Cardiac muscle cell (in vitro differentiated cells and primary cell): Measurements from ENCODE around the gene SGK1. TPM values are rescaled to one million over a fixed set of nuclear protein-coding genes. Genes with fewer than 3 reads are reported as not detected.
"Not testable (repeated sequence)": the region's sequence is repeated elsewhere in the genome, so short reads cannot be mapped to it uniquely, and the experiment has no call there.

Source experiments
- DNase-seq, 2 donors: peaks; one replicate each; pipeline versions ENCODE4 v3.0.0 to v3.0.0-alpha.2; 2010 to 2017; ENCODE audit warnings: low read depth in 1 of 2, low spot score in 1 of 2
- H3K27ac ChIP-seq: fragments of 200-600 bp; sonication (generic); 2 replicates; pipeline ENCODE4 v1.5.1; 2016
- H3K27me3 ChIP-seq: fragments of 200-600 bp; sonication (generic); 2 replicates; pipeline ENCODE4 v1.6.0; 2016; ENCODE audit warnings: control low read depth
- H3K36me3 ChIP-seq: fragments of 200-600 bp; sonication (generic); 2 replicates; pipeline ENCODE4 v1.5.1; 2016; ENCODE audit warnings: control low read depth
- H3K4me1 ChIP-seq: fragments of 200-600 bp; sonication (generic); 2 replicates; pipeline ENCODE4 v1.8.1; 2017; ENCODE audit warnings: low read depth, mild to moderate bottlenecking, mixed run types
- H3K4me3 ChIP-seq: fragments of 200-600 bp; sonication (generic); 2 replicates; pipeline ENCODE4 v1.5.1; 2016; ENCODE audit warnings: mild to moderate bottlenecking
- H3K9me3 ChIP-seq: fragments of 200-600 bp; sonication (generic); 2 replicates; pipeline ENCODE4 v1.5.1; 2017; ENCODE audit warnings: low read depth, mild to moderate bottlenecking, control low read depth
- CTCF ChIP-seq: IDR thresholded peaks from 2 replicates; pipeline ENCODE4 v1.5.1; 2012; ENCODE audit warnings: low read depth, mild to moderate bottlenecking, low read length
- polyA plus RNA-seq: library from polyadenylated mRNA; unstranded; fragments of >200 nt; fragmentation: Nextera tagmentation; extraction: Ambion mirVana; gene quantifications from 2 replicates; pipeline ENCODE4 v1.2.1, GENCODE V29; 2016
- total RNA-seq: library from RNA; depleted of rRNA; stranded (reverse); fragments of >200 nt; gene quantifications from 2 replicates; pipeline ENCODE4 v1.2.3, GENCODE V29; 2016

The SGK1 gene
- total and polyA plus RNA-seq, 2 experiments from 2014 or later: 5.3 to 7.7 TPM

DNA sequence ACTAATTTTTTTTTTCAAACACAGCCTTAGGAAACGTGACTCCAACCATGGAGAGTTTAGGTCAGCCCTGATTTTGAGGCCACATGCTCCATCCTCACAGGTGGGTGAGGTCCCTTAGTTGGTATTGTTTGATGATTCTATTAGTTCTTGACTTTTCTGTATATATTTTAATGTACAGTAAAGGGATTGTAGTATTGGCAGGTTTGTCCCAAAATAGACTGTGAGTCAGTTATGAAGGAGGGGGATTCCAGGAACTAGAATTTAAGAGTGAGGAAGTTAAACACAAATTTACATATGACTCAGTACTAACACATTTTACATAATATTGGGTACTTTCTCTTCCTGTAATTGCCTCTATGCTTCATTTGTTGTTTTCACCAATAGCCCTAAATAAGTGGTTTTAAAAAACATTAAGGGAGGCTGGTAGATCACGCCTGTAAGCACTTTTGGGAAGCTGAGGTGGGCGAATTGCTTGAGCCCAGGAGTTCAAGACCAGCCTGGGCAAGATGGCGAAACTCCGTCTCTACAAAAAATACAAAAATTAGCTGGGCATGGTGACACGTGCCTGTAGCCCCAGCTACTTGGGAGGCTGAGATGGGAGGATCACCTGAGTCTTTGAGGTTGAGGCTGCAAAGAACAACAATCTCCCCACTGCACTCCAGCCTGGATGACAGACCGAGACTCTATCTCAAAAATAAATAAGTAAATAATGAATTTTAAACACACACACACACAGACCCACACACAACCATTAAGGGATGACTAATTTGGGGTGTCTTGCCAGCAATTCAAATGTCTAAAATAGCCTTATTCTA, 81.8 kb downstream of the SGK1 start:
- H3K27ac ChIP-seq: no peak overlapping the region
- DNase-seq: peak in 1 of 2 donors; percentile 45

DNA sequence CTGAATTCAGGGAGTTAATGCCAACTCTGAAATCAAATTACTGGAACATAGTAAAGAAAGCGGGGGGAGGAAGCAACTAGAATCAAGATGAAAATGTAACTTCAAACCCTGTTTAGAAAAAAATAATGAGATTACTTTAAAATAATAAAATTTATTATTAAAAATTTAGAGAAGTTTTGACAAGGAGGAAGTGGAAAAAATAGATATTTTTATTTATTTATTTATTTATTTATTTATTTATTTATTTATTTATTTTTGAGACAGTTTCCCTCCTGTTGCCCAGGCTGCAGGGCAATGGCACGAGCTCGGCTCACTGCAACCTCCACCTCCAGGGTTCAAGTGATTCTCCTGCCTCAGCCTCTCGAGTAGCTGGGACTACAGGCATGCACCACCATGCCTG, 82.6 kb downstream of the SGK1 start:
- not testable (repeated sequence) for H3K4me3 ChIP-seq, H3K27me3 ChIP-seq, H3K36me3 ChIP-seq, H3K4me1 ChIP-seq, H3K27ac ChIP-seq, H3K9me3 ChIP-seq, DNase-seq

More for the DNA sequence above, 81.8 kb downstream of the SGK1 start:
- H3K4me1 ChIP-seq: no peaks in the 10 kb centered on the region
- H3K4me3 ChIP-seq: no peak overlapping the region
- no peaks in the 10 kb centered on the region for H3K27me3 ChIP-seq
- TF ChIP-seq CTCF: no peak
- H3K36me3 ChIP-seq: no peaks in the 10 kb centered on the region
- H3K9me3 ChIP-seq: no peaks in the 10 kb centered on the region

DNA sequence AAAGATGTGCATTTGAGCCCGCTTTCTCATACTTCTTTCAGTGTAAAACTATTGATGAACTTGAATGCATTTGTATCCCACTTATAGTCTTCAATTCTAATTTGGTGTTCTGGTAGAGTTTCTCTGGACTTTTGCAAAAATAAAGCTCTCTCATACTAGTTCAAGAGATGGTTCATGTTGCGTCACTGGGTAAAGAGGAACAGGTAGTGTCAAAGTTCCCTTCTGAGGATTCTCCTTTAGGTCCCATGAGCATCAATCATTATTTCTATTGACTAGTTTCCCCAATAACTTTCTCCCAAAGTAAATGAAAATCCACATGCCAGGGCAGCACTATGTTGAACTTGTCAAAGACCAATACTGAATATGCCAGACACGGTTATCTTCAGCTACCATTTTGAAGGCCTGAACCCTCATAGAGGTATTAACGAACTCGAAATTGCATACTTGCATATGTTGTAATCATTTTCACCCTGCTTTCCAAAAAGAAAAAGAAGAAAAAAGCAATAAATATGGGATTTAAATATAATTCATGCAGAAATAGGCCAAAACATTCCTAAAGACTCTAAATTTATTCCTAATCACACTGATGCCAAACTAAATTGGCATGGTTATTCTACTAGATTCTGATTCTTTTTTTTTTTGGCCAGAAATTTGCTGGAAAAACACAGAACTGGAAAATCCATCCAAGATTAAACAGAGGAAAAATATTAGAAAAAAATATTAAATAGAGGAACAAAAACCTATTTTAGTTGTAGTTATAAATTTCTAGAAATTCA, 84.5 kb downstream of the SGK1 start:
- Histone ChIP-seq H3K27ac (no peak overlapping the region), H3K4me1 (no peaks in the 10 kb centered on the region), H3K27me3 (no peaks in the 10 kb centered on the region), H3K9me3 (no peaks in the 10 kb centered on the region), H3K4me3 (no peak overlapping the region), H3K36me3 (no peaks in the 10 kb centered on the region)
- DNase-seq: no peak
- no peak for TF ChIP-seq CTCF

- Histone ChIP-seq H3K9me3 (no peaks in the 10 kb centered on the region), H3K4me3 (no peak overlapping the region), H3K36me3 (no peaks in the 10 kb centered on the region), H3K27me3 (no peaks in the 10 kb centered on the region), H3K4me1 (no peaks in the 10 kb centered on the region), H3K27ac (no peak overlapping the region)
- TF ChIP-seq CTCF: no peak
- DNase-seq: no peak
These were observed 87.0 kb downstream of the SGK1 start for GRCh38 chr6:134230940-134231339.

DNA sequence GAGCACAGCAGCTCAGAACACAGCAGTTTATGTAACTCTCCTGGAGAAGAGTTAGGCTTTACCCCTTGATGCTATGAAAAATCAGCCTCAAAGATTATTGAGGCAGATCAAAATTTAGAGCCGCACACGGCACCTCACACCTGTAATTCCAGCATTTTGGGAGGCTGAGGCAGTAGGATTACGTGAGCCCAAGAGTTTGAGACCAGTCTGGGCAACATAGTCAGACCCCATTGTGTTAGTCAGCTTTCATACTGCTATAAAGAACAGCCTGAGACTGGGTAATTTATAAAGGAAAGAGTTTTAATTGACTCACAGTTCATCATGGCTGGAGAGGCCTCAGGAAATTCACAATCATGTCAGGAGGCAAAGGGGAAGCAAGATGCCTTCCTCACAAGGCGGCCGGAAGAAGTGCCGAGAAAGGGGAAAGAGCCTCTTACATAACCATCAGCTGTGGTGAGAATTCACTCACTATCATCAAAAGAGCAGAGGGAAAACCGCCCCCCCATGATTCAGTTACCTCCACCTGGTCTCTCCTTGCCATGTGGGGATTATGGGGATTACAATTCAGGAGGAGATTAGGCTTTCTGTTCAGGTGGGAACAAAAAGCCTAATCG, 87.7 kb downstream of the SGK1 start:
- Histone ChIP-seq H3K27ac (no peak overlapping the region), H3K27me3 (no peaks in the 10 kb centered on the region), H3K36me3 (no peaks in the 10 kb centered on the region), H3K4me3 (no peak overlapping the region), H3K9me3 (no peaks in the 10 kb centered on the region), H3K4me1 (no peaks in the 10 kb centered on the region)
- TF ChIP-seq CTCF: no peak
- DNase-seq: no peak
